Measurements from ENCODE around the gene GREB1L. TPM values are rescaled to one million over a fixed set of nuclear protein-coding genes. Genes with fewer than 3 reads are reported as not detected.

GREB1L gene
- total and polyA plus RNA-seq, 9 of the 15 experiments (the other 6 are each of a cell fraction or from before 2014, with no cell fraction given) = 0.03 TPM; not detected in 8

- TF ChIP-seq, protein P1, sequence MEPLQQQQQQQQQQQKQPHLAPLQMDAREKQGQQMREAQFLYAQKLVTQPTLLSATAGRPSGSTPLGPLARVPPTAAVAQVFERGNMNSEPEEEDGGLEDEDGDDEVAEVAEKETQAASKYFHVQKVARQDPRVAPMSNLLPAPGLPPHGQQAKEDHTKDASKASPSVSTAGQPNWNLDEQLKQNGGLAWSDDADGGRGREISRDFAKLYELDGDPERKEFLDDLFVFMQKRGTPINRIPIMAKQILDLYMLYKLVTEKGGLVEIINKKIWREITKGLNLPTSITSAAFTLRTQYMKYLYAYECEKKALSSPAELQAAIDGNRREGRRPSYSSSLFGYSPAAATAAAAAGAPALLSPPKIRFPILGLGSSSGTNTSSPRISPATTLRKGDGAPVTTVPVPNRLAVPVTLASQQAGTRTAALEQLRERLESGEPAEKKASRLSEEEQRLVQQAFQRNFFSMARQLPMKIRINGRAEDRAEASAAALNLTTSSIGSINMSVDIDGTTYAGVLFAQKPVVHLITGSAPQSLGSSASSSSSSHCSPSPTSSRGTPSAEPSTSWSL (CRISPR knock-in tag; IDR thresholded peaks at IDR 0.05; ENCODE audit: borderline replicate concordance) = no peak
- TF ChIP-seq, protein P2, sequence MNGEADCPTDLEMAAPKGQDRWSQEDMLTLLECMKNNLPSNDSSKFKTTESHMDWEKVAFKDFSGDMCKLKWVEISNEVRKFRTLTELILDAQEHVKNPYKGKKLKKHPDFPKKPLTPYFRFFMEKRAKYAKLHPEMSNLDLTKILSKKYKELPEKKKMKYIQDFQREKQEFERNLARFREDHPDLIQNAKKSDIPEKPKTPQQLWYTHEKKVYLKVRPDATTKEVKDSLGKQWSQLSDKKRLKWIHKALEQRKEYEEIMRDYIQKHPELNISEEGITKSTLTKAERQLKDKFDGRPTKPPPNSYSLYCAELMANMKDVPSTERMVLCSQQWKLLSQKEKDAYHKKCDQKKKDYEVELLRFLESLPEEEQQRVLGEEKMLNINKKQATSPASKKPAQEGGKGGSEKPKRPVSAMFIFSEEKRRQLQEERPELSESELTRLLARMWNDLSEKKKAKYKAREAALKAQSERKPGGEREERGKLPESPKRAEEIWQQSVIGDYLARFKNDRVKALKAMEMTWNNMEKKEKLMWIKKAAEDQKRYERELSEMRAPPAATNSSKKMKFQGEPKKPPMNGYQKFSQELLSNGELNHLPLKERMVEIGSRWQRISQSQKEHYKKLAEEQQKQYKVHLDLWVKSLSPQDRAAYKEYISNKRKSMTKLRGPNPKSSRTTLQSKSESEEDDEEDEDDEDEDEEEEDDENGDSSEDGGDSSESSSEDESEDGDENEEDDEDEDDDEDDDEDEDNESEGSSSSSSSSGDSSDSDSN (IDR thresholded peaks at IDR 0.05; ENCODE audit: borderline replicate concordance in 1 of 2, low read depth in 2 of 2, low read length in 2 of 2) = no peak
- TF ChIP-seq ZNF143 (CRISPR knock-in tag; IDR thresholded peaks at IDR 0.05) (no peak), STAT6 (CRISPR knock-in tag; IDR thresholded peaks at IDR 0.05) (no peak), RFX5 (IDR thresholded peaks at IDR 0.05; ENCODE audit: low read depth, low read length) (no peak)
- WGBS (ENCODE audit: insufficient coverage, low coverage, missing lambda C conversion rate) = 0% methylated on average over 1 of the region's 1 CpG
- Histone ChIP-seq H3K36me3 (ENCODE audit: control insufficient read depth, insufficient read depth, low read length) (no peaks in the 10 kb centered on the region), H3K4me2 (ENCODE audit: insufficient read depth, low read length) (no peak overlapping the region), H3K79me2 (ENCODE audit: control insufficient read depth, insufficient read depth, low read length) (no peaks in the 10 kb centered on the region), H3K27ac (ENCODE audit: extremely low read depth, low read depth, low read length) (no peak overlapping the region), H3K9me3 (replicated peaks; ENCODE audit: control insufficient read depth, insufficient read depth, low read depth, low read length) (no peaks in the 10 kb centered on the region), H3K9ac (ENCODE audit: insufficient read depth in 1 of 2, low read depth in 2 of 2, low read length in 2 of 2) (no peak overlapping the region), H2AFZ (ENCODE audit: low read depth, low read length) (no peak overlapping the region), H3K4me1 (replicated peaks in 1 of 2; ENCODE audit: control insufficient read depth in 2 of 2, insufficient read depth in 2 of 2, low read length in 2 of 2) (no peaks in the 10 kb centered on the region), H3K27me3 (ENCODE audit: control insufficient read depth in 2 of 2, insufficient read depth in 2 of 2, low read length in 2 of 2) (no peaks in the 10 kb centered on the region), H3K9me1 (ENCODE audit: control insufficient read depth, insufficient read depth, low read length) (no peaks in the 10 kb centered on the region), H3K4me3 (no peak overlapping the region), H4K20me1 (replicated peaks; ENCODE audit: control insufficient read depth, insufficient read depth, low read length) (no peaks in the 10 kb centered on the region)
- DNase-seq (ENCODE audit: extremely low read depth in 1 of 4, low spot score in 3 of 4) = no peak
- CTCF ChIA-PET (ENCODE audit: low intra/inter-chr PET ratio) = no interaction called here
- no peak for FAIRE-seq
- intact Hi-C loops (cut with micrococcal nuclease) = no loop called here
- in situ Hi-C loops (cut with MboI) = no loop called here
- no peak for ATAC-seq
- POLR2A ChIA-PET = no interaction called here
- BruUV-seq (replicated peaks) = no TSS peak
Observed at GRCh38 chr18:21269349-21269748, 27.3 kb downstream of the GREB1L start.
